ENCODE results near the gene VPS26A.

GRCh38 chr10:69078311-69078710, 45.7 kb upstream of the VPS26A start:
- TF ChIP-seq CTCF (IDR thresholded peaks at IDR 0.05) (no peak), POLR2A (IDR thresholded peaks at IDR 0.05) (no peak)
